ENCODE measurements around the gene YIF1B. TPM values are rescaled to one million over a fixed set of nuclear protein-coding genes. Genes with fewer than 3 reads are reported as not detected.
"Not testable (repeated sequence)": the region's sequence is repeated elsewhere in the genome, so short reads cannot be mapped to it uniquely, and the experiment has no call there.

The YIF1B gene, protein sequence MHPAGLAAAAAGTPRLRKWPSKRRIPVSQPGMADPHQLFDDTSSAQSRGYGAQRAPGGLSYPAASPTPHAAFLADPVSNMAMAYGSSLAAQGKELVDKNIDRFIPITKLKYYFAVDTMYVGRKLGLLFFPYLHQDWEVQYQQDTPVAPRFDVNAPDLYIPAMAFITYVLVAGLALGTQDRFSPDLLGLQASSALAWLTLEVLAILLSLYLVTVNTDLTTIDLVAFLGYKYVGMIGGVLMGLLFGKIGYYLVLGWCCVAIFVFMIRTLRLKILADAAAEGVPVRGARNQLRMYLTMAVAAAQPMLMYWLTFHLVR
- 10 to 100 TPM; 69.7 to 76.7 TPM for total RNA-seq

DNA sequence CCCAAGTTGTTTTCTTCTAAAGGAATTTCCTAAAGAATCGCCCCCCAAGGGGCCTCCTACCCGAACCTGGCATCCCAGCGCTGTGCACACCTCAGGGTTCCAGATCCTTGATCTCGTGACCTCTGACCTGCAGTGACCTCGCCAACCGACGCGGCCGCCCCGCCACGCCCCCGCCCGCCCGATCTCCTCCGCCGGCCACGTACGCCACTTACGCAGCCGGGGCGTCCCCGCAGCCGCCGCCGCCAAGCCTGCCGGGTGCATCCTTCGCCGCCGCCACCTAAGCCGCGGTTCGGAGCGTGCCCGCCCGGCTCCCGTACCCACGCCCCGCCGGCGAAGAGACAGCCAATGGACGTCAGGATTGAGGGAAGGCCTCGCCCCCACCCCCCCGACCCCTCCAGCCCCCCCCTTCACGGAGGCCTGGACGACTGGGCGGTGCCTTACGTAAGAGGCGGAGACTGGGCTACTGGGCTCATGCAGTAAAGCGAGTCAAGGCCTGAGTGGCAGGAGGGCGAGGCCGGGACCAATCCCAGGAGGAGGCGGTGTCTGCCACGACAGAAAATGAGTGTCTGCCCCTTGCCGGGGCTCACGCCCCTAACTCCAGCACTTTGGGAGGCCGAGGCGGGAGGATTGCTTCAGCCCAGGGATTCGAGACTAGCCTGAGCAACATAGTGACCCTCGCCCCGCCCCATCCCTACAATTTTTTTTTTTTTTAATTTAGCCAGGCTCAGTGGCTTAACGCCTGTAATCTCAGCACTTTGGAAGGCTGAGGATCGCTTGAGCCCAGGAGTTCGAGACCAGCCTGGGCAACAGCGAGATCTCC, at the start of gene YIF1B:
YIF1B (minus strand) TSS at position 291 of the 820 bp plus-strand sequence; CDS start at position 261, 30 bp downstream.
- CTCF ChIA-PET, result no interaction called here

DNA sequence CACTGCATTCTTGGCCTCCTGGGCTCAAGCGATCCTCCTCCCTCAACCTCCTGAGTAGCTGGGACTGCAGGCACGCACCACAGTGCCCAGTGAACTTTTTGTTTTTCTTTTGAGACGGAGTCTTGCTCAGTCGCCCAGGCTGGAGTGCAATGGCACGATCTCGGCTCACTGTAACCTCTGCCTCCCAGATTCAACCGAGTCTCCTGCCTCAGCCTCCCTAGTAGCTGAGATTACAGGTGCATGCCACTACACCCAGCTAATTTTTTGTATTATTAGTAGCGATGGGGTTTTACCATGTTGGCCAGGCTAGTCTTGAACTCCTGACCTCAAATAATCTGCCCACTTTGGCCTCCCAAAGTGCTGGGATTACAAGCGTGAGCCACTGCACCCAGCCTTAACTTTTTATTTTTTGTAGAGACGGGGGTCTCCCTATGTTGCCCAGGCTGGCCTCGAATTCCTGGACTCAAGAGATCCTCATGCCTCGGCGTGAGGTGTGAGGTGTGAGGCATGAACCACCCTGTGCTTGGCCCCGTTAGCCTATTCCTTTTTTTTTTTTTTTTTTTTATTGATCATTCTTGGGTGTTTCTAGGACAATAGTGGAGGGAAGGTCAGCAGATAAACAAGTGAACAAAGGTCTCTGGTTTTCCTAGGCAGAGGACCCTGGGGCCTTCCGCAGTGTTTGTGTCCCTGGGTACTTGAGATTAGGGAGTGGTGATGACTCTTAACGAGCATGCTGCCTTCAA, 47.4 kb upstream of the YIF1B start:
- Mint-ChIP-seq H3K4me3 (peak overlapping the region; percentile 82), H3K4me1 (peaks cover 20% of the 10 kb centered on the region), H3K27me3 (peaks cover 25% of the 10 kb centered on the region)
- H3K9me3 Mint-ChIP-seq (ENCODE audit: low read depth); H3K36me3 Mint-ChIP-seq; ATAC-seq; DNase-seq; H3K27ac Mint-ChIP-seq: not testable (repeated sequence)
- CTCF ChIA-PET, result interaction anchor here (0.7 to 2.1 kb wide), 4 partner anchors 11 to 372 kb away, joined by 3 to 8 read pairs (median 5); partner anchors contain the start of genes CATSPERG and PSMD8

More for the DNA sequence above, at the start of gene YIF1B:
- peak within 1 kb of the TSS; percentile 94 for H3K4me3 Mint-ChIP-seq
- peaks cover 47% of the 10 kb centered on the region for H3K4me1 Mint-ChIP-seq
- no peaks in the 10 kb centered on the region for H3K27me3 Mint-ChIP-seq
- ATAC-seq (peak; percentile 94), DNase-seq (peak; percentile 98)
- peak within 1 kb of the TSS; percentile 97 for H3K27ac Mint-ChIP-seq
- H3K9me3 Mint-ChIP-seq (ENCODE audit: low read depth), result no peaks in the 10 kb centered on the region
- peaks cover 2% of the 10 kb centered on the region for H3K36me3 Mint-ChIP-seq

DNA sequence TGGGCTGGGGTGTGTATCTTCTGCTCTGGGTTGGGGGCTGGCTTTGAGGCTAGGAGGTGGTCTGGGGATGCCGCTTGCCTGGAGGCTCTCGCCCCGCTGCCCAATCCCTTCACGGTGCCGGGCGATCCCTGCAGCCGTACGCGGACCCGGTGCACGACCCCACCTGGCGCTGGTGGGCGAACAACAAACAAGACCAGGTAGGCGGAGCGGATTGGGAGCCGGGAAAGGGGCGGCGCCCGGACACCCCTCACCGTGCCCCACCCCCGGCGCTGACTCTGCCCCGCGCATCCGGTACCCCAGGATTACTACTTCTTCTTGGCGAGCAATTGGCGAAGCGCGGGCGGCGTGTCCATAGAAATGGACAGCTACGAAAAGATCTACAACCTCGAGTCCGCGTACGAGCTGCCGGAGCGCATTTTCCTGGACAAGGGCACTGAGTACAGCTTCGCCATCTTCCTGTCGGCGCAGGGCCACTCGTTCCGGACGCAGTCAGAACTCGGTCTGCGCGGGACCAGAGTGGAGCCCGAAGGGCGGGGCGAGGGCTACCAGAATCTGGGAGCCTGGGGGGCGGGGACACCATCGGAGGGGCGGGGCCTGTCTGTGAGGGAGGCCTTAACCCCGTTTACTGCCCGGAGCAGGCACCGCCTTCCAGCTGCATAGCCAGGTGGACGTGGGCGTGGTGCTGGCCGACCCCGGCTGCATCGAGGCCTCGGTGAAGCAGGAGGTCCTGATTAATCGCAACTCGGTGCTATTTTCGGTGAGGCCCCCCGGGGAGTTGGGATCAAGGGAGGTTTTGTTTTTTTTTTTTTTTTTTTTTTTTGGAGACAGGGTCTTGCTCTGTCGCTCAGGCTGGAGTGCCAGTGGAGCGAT, 46.6 kb upstream of the YIF1B start:
- CTCF ChIA-PET, result interaction anchor here (0.7 to 2.1 kb wide), 5 partner anchors 12 to 372 kb away, joined by 3 to 8 read pairs (median 3); partner anchors contain the start of genes CATSPERG and PSMD8
- H3K36me3 Mint-ChIP-seq, result no peaks in the 10 kb centered on the region
- H3K9me3 Mint-ChIP-seq (ENCODE audit: low read depth), result no peaks in the 10 kb centered on the region

DNA sequence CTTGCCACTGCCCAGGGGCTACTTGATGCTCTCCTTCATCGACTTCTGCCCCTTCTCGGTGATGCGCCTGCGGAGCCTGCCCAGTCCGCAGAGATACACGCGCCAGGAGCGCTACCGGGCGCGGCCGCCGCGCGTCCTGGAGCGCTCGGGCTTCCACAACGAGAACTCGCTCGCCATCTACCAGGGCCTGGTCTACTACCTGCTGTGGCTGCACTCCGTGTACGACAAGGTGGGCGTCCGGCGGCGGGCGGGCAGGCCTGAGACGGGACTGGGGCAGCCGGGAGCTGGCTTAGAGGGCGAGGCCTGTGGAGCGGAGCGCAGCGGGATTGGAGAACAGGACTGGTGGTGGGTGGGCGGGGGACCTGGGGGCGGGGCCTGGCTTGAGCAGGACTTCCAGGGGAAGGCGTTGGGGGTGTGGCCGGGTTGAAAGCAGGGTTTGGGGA, 45.9 kb upstream of the YIF1B start:
- H3K36me3 Mint-ChIP-seq, result no peaks in the 10 kb centered on the region
- ATAC-seq (peak; percentile 82), DNase-seq (peak; percentile 85)
- no peaks in the 10 kb centered on the region for H3K9me3 Mint-ChIP-seq (ENCODE audit: low read depth)
- CTCF ChIA-PET, result interaction anchor here (0.6 to 2.1 kb wide), 5 partner anchors 13 to 695 kb away, joined by 3 to 8 read pairs (median 5); partner anchors contain the start of genes CATSPERG and PSMD8
- no peak overlapping the region for H3K27ac Mint-ChIP-seq
- H3K4me1 Mint-ChIP-seq, result peaks cover 20% of the 10 kb centered on the region
- peak overlapping the region; percentile 82 for H3K4me3 Mint-ChIP-seq
- peaks cover 28% of the 10 kb centered on the region for H3K27me3 Mint-ChIP-seq

More for the DNA sequence above, 46.6 kb upstream of the YIF1B start:
- peak overlapping the region; percentile 82 for H3K4me3 Mint-ChIP-seq
- peak overlapping the region; percentile 56 for H3K27ac Mint-ChIP-seq
- H3K27me3 Mint-ChIP-seq, result peaks cover 28% of the 10 kb centered on the region
- peak; percentile 80 for ATAC-seq
- DNase-seq, result peak; percentile 94
- H3K4me1 Mint-ChIP-seq, result peaks cover 20% of the 10 kb centered on the region

DNA sequence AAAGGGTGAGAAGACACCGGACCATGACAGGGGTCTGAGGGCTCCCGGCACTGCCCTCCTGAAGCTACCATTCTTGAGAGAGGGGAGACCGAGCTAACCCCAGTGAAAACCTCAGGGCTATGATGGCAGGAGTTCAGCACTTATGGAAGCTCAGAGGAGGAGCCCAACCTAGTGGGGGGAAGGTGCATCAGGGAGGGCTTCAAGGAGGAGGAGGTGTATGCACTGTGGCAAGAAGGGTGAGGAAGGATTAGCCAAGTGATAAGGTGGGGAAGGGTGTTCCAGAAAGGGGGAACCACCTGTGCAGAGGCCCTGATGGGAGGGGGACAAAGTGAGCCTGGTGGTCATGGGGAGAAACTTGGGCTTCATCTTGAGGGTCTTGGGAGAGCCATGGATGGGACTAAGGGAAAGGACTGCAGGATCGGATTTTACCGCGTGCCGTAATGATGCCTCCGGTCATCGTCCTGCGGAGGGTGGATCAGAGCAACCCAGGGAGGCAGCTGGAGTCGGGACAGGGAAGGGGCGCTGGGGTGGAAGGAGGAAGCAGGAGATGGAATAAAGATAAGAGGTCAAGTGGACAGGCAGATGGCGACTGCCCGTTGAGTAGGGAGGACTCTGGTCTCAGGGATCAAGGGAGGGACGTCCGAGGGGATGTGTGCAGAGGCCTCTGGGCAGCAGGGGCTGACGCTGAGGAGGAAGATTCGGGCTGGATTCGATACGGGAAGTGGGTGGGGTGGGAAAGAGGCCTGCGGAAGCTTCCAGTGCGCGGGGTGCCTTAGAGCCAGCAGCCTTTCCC, 45.3 kb upstream of the YIF1B start:
- no peak for DNase-seq
- Mint-ChIP-seq H3K9me3 (ENCODE audit: low read depth) (no peaks in the 10 kb centered on the region), H3K4me1 (peaks cover 20% of the 10 kb centered on the region), H3K4me3 (peak overlapping the region; percentile 82), H3K36me3 (no peaks in the 10 kb centered on the region), H3K27ac (no peak overlapping the region), H3K27me3 (peaks cover 28% of the 10 kb centered on the region)
- CTCF ChIA-PET, result interaction anchor here (0.6 to 2.1 kb wide), 6 partner anchors 25 to 695 kb away, joined by 3 to 8 read pairs (median 4); partner anchors contain the start of genes CATSPERG and FAM98C
- ATAC-seq, result no peak

DNA sequence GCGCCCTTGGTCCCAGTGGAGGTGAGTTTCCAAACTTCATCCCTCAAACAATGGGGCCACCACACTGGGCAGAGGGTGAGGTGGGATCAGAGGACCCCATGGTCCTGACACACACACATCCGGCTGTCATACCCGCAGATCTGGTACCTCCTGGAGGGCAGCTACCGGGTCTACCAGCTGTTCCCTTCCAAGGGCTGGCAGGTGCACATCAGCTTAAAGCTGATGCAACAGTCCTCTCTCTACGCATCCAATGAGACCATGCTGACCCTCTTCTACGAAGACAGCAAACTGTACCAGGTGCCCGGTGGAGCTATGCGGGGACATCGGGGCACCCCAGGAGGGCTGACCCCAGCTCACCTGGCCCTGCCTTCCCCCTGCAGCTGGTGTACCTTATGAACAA, 44.6 kb upstream of the YIF1B start:
- DNase-seq, result no peak
- no peaks in the 10 kb centered on the region for H3K9me3 Mint-ChIP-seq (ENCODE audit: low read depth)
- no peak overlapping the region for H3K27ac Mint-ChIP-seq
- peaks cover 20% of the 10 kb centered on the region for H3K4me1 Mint-ChIP-seq
- no peak overlapping the region for H3K4me3 Mint-ChIP-seq
- CTCF ChIA-PET, result interaction anchor here (0.6 to 1.1 kb wide), 4 partner anchors 29 to 217 kb away, joined by 3 to 4 read pairs (median 4); partner anchors contain the start of gene FAM98C
- no peaks in the 10 kb centered on the region for H3K36me3 Mint-ChIP-seq
- H3K27me3 Mint-ChIP-seq, result peaks cover 28% of the 10 kb centered on the region
- ATAC-seq, result no peak

DNA sequence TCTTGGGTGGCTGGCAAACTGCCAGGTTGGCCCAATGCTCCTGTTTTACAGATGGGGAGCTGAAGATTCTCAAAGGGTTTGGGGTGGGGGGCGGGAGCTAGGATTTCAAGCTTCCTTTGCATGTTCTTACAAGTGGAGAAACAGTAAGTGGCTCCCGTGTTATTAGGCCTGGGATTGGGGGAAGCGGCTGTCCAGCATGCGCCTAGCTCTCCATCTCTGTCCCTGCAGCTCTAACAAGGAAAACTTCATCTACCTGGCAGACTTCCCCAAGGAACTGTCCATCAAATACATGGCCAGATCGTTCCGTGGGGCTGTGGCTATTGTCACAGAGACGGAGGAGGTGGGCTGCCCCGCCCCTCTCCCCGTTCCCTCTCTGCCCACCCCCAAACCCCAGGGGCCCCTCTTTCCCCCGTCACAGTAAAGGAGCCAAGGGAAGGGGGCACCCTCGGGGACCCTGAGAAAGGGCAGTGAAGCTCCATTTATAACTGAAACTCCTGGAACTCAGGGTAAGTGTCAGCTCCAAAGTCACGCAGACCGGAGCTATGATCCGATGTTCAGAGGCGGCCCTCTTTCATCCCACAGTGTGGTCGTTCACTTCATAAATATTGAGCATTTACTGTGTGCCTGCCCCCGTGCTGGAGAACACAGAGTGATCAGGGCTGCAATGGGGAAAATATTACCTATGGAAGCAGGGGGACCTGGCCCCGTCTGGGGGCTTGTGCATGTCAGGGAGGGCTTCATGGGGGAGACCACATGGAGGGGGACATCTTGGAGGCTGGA, 43.7 kb upstream of the YIF1B start:
- no peak overlapping the region for H3K27ac Mint-ChIP-seq
- peaks cover 28% of the 10 kb centered on the region for H3K27me3 Mint-ChIP-seq
- CTCF ChIA-PET, result no interaction called here

DNA sequence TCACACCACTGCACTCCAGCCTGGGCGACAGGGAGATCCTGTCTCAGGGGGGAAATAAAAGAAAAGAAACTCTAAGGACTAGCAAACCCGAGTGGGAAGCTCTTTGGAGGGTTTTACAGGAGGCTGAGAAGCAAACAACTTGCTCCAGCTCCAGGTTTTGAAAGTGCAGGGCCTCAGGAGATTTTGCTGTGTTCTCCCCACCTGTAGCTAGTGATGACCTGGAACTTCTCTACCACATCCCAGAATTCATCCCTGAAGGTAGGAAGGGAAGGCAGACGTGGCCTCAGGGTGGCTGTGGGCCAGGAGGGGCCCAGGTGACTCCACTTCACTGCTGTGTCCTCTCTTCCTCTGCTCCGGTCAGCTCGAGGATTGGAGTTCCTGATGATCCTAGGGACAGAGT, 42.3 kb upstream of the YIF1B start:
- Mint-ChIP-seq H3K27ac (no peak overlapping the region), H3K9me3 (ENCODE audit: low read depth) (no peaks in the 10 kb centered on the region), H3K4me3 (no peak overlapping the region), H3K27me3 (peaks cover 28% of the 10 kb centered on the region), H3K4me1 (peaks cover 16% of the 10 kb centered on the region), H3K36me3 (no peaks in the 10 kb centered on the region)
- no peak for DNase-seq
- no peak for ATAC-seq
- CTCF ChIA-PET, result interaction anchor here (2.3 kb wide), 1 partner anchor 22 kb away, joined by 6 read pairs; the partner anchor contains the start of gene CATSPERG

More for the DNA sequence above, 43.7 kb upstream of the YIF1B start:
- DNase-seq (no peak), ATAC-seq (no peak)
- H3K4me3 Mint-ChIP-seq, result no peak overlapping the region
- H3K9me3 Mint-ChIP-seq (ENCODE audit: low read depth), result no peaks in the 10 kb centered on the region
- H3K4me1 Mint-ChIP-seq, result peaks cover 20% of the 10 kb centered on the region
- H3K36me3 Mint-ChIP-seq, result no peaks in the 10 kb centered on the region

DNA sequence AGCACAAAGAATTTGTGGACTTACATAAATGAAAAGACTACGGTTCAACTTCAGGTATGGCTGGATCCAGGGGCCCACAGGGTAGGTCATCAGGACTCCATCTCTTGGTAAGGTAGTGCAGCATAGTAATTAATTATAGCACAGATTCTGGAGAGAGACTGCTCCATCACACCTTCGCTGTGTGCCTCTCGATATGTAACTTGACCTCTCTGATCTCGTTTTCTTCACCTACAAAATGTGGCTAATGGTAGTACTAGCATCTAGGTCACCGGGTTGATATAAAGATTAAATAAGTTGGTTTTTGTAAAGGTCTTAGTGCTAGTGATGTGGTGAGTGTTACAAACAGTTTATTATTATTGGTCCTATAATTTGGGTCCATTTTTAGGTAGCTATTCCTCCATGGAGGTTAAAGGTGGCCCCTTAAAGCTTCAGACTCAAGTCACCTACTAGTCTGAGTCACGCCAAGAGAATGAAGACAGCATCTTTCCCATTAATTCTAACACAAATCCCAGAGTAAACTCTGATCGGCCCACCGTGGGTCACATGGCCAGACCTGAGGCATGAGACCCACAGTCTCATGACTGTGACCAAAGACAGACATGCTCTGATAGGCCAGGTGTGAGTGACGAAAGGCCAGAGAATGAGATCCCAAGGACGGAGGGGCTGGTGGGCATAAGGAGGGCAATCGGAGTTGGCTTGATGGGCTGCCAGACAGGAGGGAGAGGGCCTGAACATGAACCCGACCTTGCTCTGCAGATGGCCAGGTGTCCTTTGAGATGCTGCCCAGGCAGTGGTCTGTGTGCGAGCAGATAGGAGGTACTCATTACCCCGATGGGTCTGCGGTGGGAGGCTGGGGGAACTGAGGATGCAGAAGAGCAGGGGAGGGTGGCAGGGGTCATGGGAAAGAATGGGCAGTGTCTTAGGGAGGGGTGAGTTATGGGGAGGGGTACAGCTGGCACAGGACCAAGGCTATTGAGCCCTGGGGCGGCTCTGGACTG, 40.3 kb upstream of the YIF1B start:
- H3K27ac Mint-ChIP-seq, result no peak overlapping the region
- ATAC-seq (no peak), DNase-seq (no peak)
- peaks cover 26% of the 10 kb centered on the region for H3K27me3 Mint-ChIP-seq
- no peaks in the 10 kb centered on the region for H3K9me3 Mint-ChIP-seq (ENCODE audit: low read depth)
- CTCF ChIA-PET, result no interaction called here
- no peak overlapping the region for H3K4me3 Mint-ChIP-seq
- peaks cover 1% of the 10 kb centered on the region for H3K4me1 Mint-ChIP-seq
- no peaks in the 10 kb centered on the region for H3K36me3 Mint-ChIP-seq

DNA sequence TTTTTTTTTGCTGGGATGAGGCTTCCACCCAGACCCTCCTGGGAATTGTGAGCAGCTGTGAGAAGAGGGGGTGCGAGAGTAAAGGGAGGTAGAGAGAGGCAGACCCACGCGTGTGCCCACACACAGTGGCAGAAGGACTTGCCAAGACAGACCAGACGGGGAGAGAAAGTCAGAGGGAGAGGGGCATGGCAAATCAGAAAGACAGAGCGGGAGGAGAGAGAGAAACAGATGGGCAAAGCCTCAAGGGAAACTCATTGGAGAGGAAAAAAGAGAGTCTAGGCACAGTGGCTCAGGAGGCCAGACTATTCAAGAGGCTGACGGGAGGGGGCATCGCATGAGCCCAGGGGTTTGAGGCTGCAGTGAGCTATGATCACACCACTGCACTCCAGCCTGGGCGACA, 36.9 kb upstream of the YIF1B start:
- Mint-ChIP-seq H3K4me1 (no peaks in the 10 kb centered on the region), H3K36me3 (no peaks in the 10 kb centered on the region), H3K4me3 (no peak overlapping the region), H3K27me3 (peaks cover 3% of the 10 kb centered on the region), H3K27ac (peak overlapping the region; percentile 18), H3K9me3 (ENCODE audit: low read depth) (no peaks in the 10 kb centered on the region)
- ATAC-seq, result no peak
- CTCF ChIA-PET, result no interaction called here
- DNase-seq, result no peak

Data from activated CD8-positive, alpha-beta memory T cell treated with anti-CD3 and anti-CD28 coated beads, Interleukin-2, amount 10 ng/mL, durations not matched to agents 7 days and 5 days (primary cell).